ENCODE data around the gene NHS.

The NHS gene

GRCh38 chrX:17390419-17390850, 15.4 kb downstream of the NHS start:
- TF ChIP-seq, protein P1, sequence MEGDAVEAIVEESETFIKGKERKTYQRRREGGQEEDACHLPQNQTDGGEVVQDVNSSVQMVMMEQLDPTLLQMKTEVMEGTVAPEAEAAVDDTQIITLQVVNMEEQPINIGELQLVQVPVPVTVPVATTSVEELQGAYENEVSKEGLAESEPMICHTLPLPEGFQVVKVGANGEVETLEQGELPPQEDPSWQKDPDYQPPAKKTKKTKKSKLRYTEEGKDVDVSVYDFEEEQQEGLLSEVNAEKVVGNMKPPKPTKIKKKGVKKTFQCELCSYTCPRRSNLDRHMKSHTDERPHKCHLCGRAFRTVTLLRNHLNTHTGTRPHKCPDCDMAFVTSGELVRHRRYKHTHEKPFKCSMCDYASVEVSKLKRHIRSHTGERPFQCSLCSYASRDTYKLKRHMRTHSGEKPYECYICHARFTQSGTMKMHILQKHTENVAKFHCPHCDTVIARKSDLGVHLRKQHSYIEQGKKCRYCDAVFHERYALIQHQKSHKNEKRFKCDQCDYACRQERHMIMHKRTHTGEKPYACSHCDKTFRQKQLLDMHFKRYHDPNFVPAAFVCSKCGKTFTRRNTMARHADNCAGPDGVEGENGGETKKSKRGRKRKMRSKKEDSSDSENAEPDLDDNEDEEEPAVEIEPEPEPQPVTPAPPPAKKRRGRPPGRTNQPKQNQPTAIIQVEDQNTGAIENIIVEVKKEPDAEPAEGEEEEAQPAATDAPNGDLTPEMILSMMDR (IDR thresholded peaks at IDR 0.05; ENCODE audit: low read depth, low read length, poor library complexity, severe bottlenecking), result no peak
- no peak for TF ChIP-seq EZH2phosphoT487 (IDR thresholded peaks at IDR 0.05; ENCODE audit: borderline replicate concordance, low read length)
- no peaks in the 10 kb centered on the region for H3K36me3 ChIP-seq (ENCODE audit: control insufficient read depth, low read length)
- no peaks in the 10 kb centered on the region for H3K9me2 ChIP-seq (replicated peaks; ENCODE audit: control insufficient read depth, low read length)
- no peak overlapping the region for H3K4me3 ChIP-seq (ENCODE audit: low read length)
- H3K9me3 ChIP-seq (ENCODE audit: control insufficient read depth, insufficient read depth, low read length), result no peaks in the 10 kb centered on the region
- H3K4me2 ChIP-seq (ENCODE audit: low read length), result no peak overlapping the region
- no peaks in the 10 kb centered on the region for H3F3A ChIP-seq (ENCODE audit: control insufficient read depth, insufficient read depth)
- H3K27me3 ChIP-seq (ENCODE audit: control insufficient read depth, low read length), result no peaks in the 10 kb centered on the region
- no peaks in the 10 kb centered on the region for H3K4me1 ChIP-seq (ENCODE audit: control insufficient read depth, low read length)
- H3K79me2 ChIP-seq (ENCODE audit: control insufficient read depth, low read length), result no peaks in the 10 kb centered on the region
- no peaks in the 10 kb centered on the region for H4K20me1 ChIP-seq (ENCODE audit: control insufficient read depth, insufficient read depth, low read depth, low read length)
- no peak overlapping the region for H3K27ac ChIP-seq (ENCODE audit: low read depth, low read length)

- H3K9me3 ChIP-seq (ENCODE audit: control insufficient read depth, insufficient read depth, low read length), result no peaks in the 10 kb centered on the region
- no peaks in the 10 kb centered on the region for H3K4me1 ChIP-seq (ENCODE audit: control insufficient read depth, low read length)
- H4K20me1 ChIP-seq (ENCODE audit: control insufficient read depth, insufficient read depth, low read depth, low read length), result no peaks in the 10 kb centered on the region
- no peaks in the 10 kb centered on the region for H3F3A ChIP-seq (ENCODE audit: control insufficient read depth, insufficient read depth)
- H3K79me2 ChIP-seq (ENCODE audit: control insufficient read depth, low read length), result no peaks in the 10 kb centered on the region
- H3K36me3 ChIP-seq (ENCODE audit: control insufficient read depth, low read length), result no peaks in the 10 kb centered on the region
- H3K27me3 ChIP-seq (ENCODE audit: control insufficient read depth, low read length), result no peaks in the 10 kb centered on the region
- H3K4me3 ChIP-seq (ENCODE audit: low read length), result no peak overlapping the region
- no peak overlapping the region for H3K27ac ChIP-seq (ENCODE audit: low read depth, low read length)
- no peak for TF ChIP-seq EZH2phosphoT487 (IDR thresholded peaks at IDR 0.05; ENCODE audit: borderline replicate concordance, low read length)
- TF ChIP-seq, protein P1 (IDR thresholded peaks at IDR 0.05; ENCODE audit: low read depth, low read length, poor library complexity, severe bottlenecking), result no peak
- H3K9me2 ChIP-seq (replicated peaks; ENCODE audit: control insufficient read depth, low read length), result no peaks in the 10 kb centered on the region
- H3K4me2 ChIP-seq (ENCODE audit: low read length), result no peak overlapping the region
These were observed 20.2 kb downstream of the NHS start for GRCh38 chrX:17395154-17395553.

DNA sequence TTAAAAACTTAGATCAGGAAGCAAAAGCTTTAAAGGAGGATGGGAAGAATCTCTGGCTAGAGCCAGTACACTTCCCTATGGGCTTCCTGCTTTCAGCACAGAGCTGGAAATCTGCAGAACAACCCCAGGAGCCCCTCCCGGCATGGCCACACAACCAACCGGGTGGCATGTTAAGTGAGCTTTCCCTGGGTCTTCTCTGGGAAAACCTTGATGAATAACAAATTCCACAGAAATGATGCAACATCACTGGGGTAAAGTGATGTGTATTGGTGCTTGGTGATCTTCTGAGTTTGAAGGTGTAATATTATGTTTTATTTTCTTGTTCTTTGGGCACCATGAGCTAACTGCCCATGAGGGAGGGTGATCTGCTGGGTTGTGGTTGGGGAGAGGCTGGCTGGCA, 22.1 kb downstream of the NHS start:
- Histone ChIP-seq H4K20me1 (ENCODE audit: control insufficient read depth, insufficient read depth, low read depth, low read length) (no peaks in the 10 kb centered on the region), H3K4me3 (ENCODE audit: low read length) (no peak overlapping the region), H3K9me3 (ENCODE audit: control insufficient read depth, insufficient read depth, low read length) (no peaks in the 10 kb centered on the region), H3K79me2 (ENCODE audit: control insufficient read depth, low read length) (no peaks in the 10 kb centered on the region), H3K27ac (ENCODE audit: low read depth, low read length) (no peak overlapping the region), H3K9me2 (replicated peaks; ENCODE audit: control insufficient read depth, low read length) (no peaks in the 10 kb centered on the region), H3K4me2 (ENCODE audit: low read length) (no peak overlapping the region), H3K4me1 (ENCODE audit: control insufficient read depth, low read length) (no peaks in the 10 kb centered on the region), H3K36me3 (ENCODE audit: control insufficient read depth, low read length) (no peaks in the 10 kb centered on the region), H3F3A (ENCODE audit: control insufficient read depth, insufficient read depth) (no peaks in the 10 kb centered on the region), H3K27me3 (ENCODE audit: control insufficient read depth, low read length) (no peaks in the 10 kb centered on the region)
- TF ChIP-seq EZH2phosphoT487 (IDR thresholded peaks at IDR 0.05; ENCODE audit: borderline replicate concordance, low read length), result no peak
- TF ChIP-seq, protein P1 (IDR thresholded peaks at IDR 0.05; ENCODE audit: low read depth, low read length, poor library complexity, severe bottlenecking), result no peak

Data from DOHH2 (cell line).